Thoracic aorta (tissue), 2 donors: ENCODE results near the gene REPS2. TPM values are rescaled to one million over a fixed set of nuclear protein-coding genes. Genes with fewer than 3 reads are reported as not detected.

ENCODE experiments used
- ATAC-seq: fragments of 150-250 bp; one replicate; pipeline ENCODE4 v1.8.0; 2017; ENCODE audit warnings: low read depth; ENCODE audit not compliant: insufficient number of reproducible peaks, low FRiP score
- DNase-seq: peaks from one replicate; pipeline ENCODE4 v3.0.0-alpha.2; 2020; ENCODE audit warnings: low spot score
- H3K27ac ChIP-seq, 2 donors: fragments of 200-600 bp; sonication (generic); 1 replicate in 1 of 2; 2 replicates in 1 of 2; pipeline ENCODE4 v1.5.1; 2016; ENCODE audit warnings: mild to moderate bottlenecking in 2 of 2, moderate library complexity in 2 of 2
- H3K27me3 ChIP-seq: fragments of 200-600 bp; sonication (generic); replicated peaks from 2 replicates; pipeline ENCODE4 v1.6.0; 2016; ENCODE audit warnings: mild to moderate bottlenecking; ENCODE audit not compliant: insufficient read depth
- H3K36me3 ChIP-seq: fragments of 200-600 bp; sonication (generic); one replicate; pipeline ENCODE4 v1.5.1; 2016
- H3K4me1 ChIP-seq, 2 donors: fragments of 200-600 bp; sonication (generic); 1 replicate in 1 of 2; 2 replicates in 1 of 2; pipeline versions ENCODE4 v1.5.1 to v1.6.0; 2016; ENCODE audit warnings: low read depth in 2 of 2, mild to moderate bottlenecking in 1 of 2; ENCODE audit not compliant: control insufficient read depth in 1 of 2
- H3K4me3 ChIP-seq: fragments of 200-600 bp; sonication (generic); 2 replicates; pipeline ENCODE4 v1.5.1; 2016; ENCODE audit warnings: mild to moderate bottlenecking
- H3K9me3 ChIP-seq: fragments of 200-600 bp; sonication (generic); 2 replicates; pipeline ENCODE4 v1.5.1; 2016
- CTCF ChIP-seq: fragments of 200-600 bp; sonication (generic); IDR thresholded peaks from one replicate; pipeline ENCODE4 v1.5.1; 2019; ENCODE audit warnings: antibody characterized with exemption
- total RNA-seq, 2 donors: library from RNA; depleted of rRNA; stranded (reverse); fragments of >200 nt; gene quantifications; one replicate each; pipeline versions ENCODE4 v1.1.0 to v1.2.3, GENCODE V29; 2016

The REPS2 gene
- total RNA-seq, 2 donors from 2014 or later: 4.9 to 22.9 TPM

GRCh38 chrX:16981980-16982379 lies 35.5 kb downstream of the REPS2 start:
- Histone ChIP-seq H3K27me3 (no peaks in the 10 kb centered on the region), H3K9me3 (no peaks in the 10 kb centered on the region), H3K4me1 (no peaks in the 10 kb centered on the region), H3K27ac (no peak overlapping the region), H3K36me3 (no peaks in the 10 kb centered on the region), H3K4me3 (no peak overlapping the region)
- TF ChIP-seq CTCF: no peak
- ATAC-seq: no peak
- no peak for DNase-seq

- Histone ChIP-seq H3K36me3 (no peaks in the 10 kb centered on the region), H3K4me3 (no peak overlapping the region), H3K27ac (no peak overlapping the region), H3K4me1 (no peaks in the 10 kb centered on the region), H3K9me3 (no peaks in the 10 kb centered on the region), H3K27me3 (no peaks in the 10 kb centered on the region)
- no peak for TF ChIP-seq CTCF
- DNase-seq: no peak
- no peak for ATAC-seq
These were observed 36.6 kb downstream of the REPS2 start for GRCh38 chrX:16983051-16983450.

GRCh38 chrX:16985286-16985685 lies 38.8 kb downstream of the REPS2 start:
- ATAC-seq (no peak), DNase-seq (no peak)
- H3K9me3 ChIP-seq: no peaks in the 10 kb centered on the region
- no peaks in the 10 kb centered on the region for H3K4me1 ChIP-seq
- no peaks in the 10 kb centered on the region for H3K27me3 ChIP-seq
- H3K27ac ChIP-seq: no peak overlapping the region
- H3K4me3 ChIP-seq: no peak overlapping the region
- TF ChIP-seq CTCF: no peak
- H3K36me3 ChIP-seq: no peaks in the 10 kb centered on the region

- Histone ChIP-seq H3K4me3 (no peak overlapping the region), H3K4me1 (no peaks in the 10 kb centered on the region), H3K27me3 (no peaks in the 10 kb centered on the region), H3K36me3 (no peaks in the 10 kb centered on the region), H3K9me3 (no peaks in the 10 kb centered on the region), H3K27ac (no peak overlapping the region)
- ATAC-seq (no peak), DNase-seq (no peak)
- TF ChIP-seq CTCF: no peak
These were observed 39.7 kb downstream of the REPS2 start for GRCh38 chrX:16986169-16986568.

- H3K9me3 ChIP-seq: no peaks in the 10 kb centered on the region
- no peak overlapping the region for H3K27ac ChIP-seq
- H3K4me1 ChIP-seq: no peaks in the 10 kb centered on the region
- no peaks in the 10 kb centered on the region for H3K27me3 ChIP-seq
- H3K4me3 ChIP-seq: no peak overlapping the region
- no peak for ATAC-seq
- no peaks in the 10 kb centered on the region for H3K36me3 ChIP-seq
- TF ChIP-seq CTCF: no peak
- no peak for DNase-seq
These were observed 43.3 kb downstream of the REPS2 start for GRCh38 chrX:16989750-16990149.
